ENCODE results near the gene CNTN1. TPM values are rescaled to one million over a fixed set of nuclear protein-coding genes. Genes with fewer than 3 reads are reported as not detected.
"Not testable (repeated sequence)": the region's sequence is repeated elsewhere in the genome, so short reads cannot be mapped to it uniquely, and the experiment has no call there.

Gene CNTN1
- total RNA-seq, 3 donors from 2014 or later (not counting 1 experiment from before 2014, with no cell fraction given) = not detected

DNA sequence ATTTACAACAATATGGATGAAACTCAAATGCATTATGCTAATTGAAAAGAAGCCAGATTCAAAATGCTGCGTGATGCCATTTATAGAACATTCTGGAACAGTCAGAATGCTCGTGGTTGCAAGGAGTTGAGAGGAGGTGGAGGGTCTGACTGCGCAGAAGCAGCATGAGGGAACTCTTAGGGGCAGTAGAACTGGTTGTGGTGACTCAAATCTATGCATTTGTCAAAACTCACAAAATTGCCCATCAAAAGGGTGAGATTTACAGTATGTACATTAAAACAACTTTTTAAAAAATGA lies 382.2 kb downstream of the CNTN1 start:
- H3K9me3 ChIP-seq (ENCODE audit: control insufficient read depth, insufficient read depth, low read length) = no peaks in the 10 kb centered on the region
- intact Hi-C loops (cut with micrococcal nuclease) = no loop called here
- Mint-ChIP-seq H3K36me3 (no peaks in the 10 kb centered on the region), H3K4me1 (no peaks in the 10 kb centered on the region), H3K9me3 (peaks cover 12 to 16% of the 10 kb centered on the region in 2 donors), H3K4me3 (no peak overlapping the region), H3K27me3 (ENCODE audit: low read depth in 2 of 2) (no peaks in the 10 kb centered on the region), H3K27ac (no peak overlapping the region)
- no peaks in the 10 kb centered on the region for H3K36me3 ChIP-seq (ENCODE audit: control insufficient read depth, insufficient read depth, low read length)
- 79% methylated on average over 3 of the region's 3 CpGs for WGBS (ENCODE audit: insufficient coverage)
- H3K27ac ChIP-seq (ENCODE audit: low read length) = no peak overlapping the region
- no peak for DNase-seq
- TF ChIP-seq, protein P1, sequence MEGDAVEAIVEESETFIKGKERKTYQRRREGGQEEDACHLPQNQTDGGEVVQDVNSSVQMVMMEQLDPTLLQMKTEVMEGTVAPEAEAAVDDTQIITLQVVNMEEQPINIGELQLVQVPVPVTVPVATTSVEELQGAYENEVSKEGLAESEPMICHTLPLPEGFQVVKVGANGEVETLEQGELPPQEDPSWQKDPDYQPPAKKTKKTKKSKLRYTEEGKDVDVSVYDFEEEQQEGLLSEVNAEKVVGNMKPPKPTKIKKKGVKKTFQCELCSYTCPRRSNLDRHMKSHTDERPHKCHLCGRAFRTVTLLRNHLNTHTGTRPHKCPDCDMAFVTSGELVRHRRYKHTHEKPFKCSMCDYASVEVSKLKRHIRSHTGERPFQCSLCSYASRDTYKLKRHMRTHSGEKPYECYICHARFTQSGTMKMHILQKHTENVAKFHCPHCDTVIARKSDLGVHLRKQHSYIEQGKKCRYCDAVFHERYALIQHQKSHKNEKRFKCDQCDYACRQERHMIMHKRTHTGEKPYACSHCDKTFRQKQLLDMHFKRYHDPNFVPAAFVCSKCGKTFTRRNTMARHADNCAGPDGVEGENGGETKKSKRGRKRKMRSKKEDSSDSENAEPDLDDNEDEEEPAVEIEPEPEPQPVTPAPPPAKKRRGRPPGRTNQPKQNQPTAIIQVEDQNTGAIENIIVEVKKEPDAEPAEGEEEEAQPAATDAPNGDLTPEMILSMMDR (IDR thresholded peaks at IDR 0.05) = no peak
- H3K4me1 ChIP-seq (ENCODE audit: control insufficient read depth, insufficient read depth, low read length) = no peaks in the 10 kb centered on the region
- H3K27me3 ChIP-seq (ENCODE audit: control insufficient read depth, insufficient read depth, low read length) = no peaks in the 10 kb centered on the region
- ATAC-seq = no peak
- no peak overlapping the region for H3K4me3 ChIP-seq (ENCODE audit: low read length)

DNA sequence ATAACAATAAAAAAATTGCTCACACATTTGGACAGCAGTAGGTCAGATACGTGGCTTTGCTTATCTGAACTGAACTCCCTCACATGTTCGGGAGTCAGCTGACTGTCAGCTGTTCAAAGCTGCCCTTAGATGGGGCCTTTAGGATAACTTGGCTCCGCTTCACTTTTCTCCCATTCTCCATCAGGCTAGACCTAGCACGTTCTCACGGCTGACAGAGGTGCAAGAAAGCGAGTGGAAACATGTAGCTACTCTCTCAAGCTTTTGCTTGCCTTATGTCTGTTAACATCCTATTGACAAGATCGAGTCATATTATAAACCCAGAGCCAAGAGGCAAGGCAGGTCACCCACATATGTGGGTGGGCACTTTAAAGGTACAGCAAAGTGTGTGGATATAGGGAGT lies 383.9 kb downstream of the CNTN1 start:
- Histone ChIP-seq H3K27me3 (ENCODE audit: control insufficient read depth, insufficient read depth, low read length) (no peaks in the 10 kb centered on the region), H3K36me3 (ENCODE audit: control insufficient read depth, insufficient read depth, low read length) (no peaks in the 10 kb centered on the region), H3K9me3 (ENCODE audit: control insufficient read depth, insufficient read depth, low read length) (no peaks in the 10 kb centered on the region), H3K27ac (ENCODE audit: low read length) (no peak overlapping the region), H3K4me3 (ENCODE audit: low read length) (no peak overlapping the region), H3K4me1 (ENCODE audit: control insufficient read depth, insufficient read depth, low read length) (no peaks in the 10 kb centered on the region)
- Mint-ChIP-seq H3K9me3 (peaks cover 18 to 20% of the 10 kb centered on the region in 2 donors), H3K4me1 (no peaks in the 10 kb centered on the region), H3K4me3 (no peak overlapping the region), H3K27ac (no peak overlapping the region), H3K36me3 (no peaks in the 10 kb centered on the region), H3K27me3 (ENCODE audit: low read depth in 2 of 2) (no peaks in the 10 kb centered on the region)
- intact Hi-C loops (cut with micrococcal nuclease) = no loop called here
- 89% methylated on average over 7 of the region's 7 CpGs for WGBS (ENCODE audit: insufficient coverage)
- DNase-seq (no peak), ATAC-seq (no peak)
- TF ChIP-seq, protein P1 (IDR thresholded peaks at IDR 0.05) = no peak

DNA sequence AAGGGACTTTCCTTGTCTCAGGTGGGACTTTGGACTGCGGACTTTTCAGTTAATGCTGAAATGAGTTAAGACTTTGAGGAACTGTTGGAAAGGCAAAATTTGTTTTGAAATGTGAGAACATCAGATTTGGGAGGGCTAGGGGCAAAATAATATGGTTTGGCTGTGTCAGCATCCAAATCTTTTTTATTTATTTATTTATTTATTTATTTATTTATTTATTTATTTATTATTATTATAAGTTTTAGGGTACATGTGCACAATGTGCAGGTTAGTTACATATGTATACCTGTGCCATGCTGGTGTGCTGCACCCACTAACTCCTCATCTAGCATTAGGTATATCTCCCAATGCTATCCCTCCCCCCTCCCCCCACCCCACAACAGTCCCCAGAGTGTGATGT lies 389.0 kb downstream of the CNTN1 start:
- H3K4me3 Mint-ChIP-seq; ATAC-seq; H3K4me1 Mint-ChIP-seq; H3K4me1 ChIP-seq (ENCODE audit: control insufficient read depth, insufficient read depth, low read length); H3K4me3 ChIP-seq (ENCODE audit: low read length); H3K36me3 Mint-ChIP-seq; H3K9me3 ChIP-seq (ENCODE audit: control insufficient read depth, insufficient read depth, low read length); intact Hi-C loops (cut with micrococcal nuclease); H3K27me3 ChIP-seq (ENCODE audit: control insufficient read depth, insufficient read depth, low read length); DNase-seq; H3K27ac ChIP-seq (ENCODE audit: low read length); H3K36me3 ChIP-seq (ENCODE audit: control insufficient read depth, insufficient read depth, low read length); H3K27ac Mint-ChIP-seq; H3K27me3 Mint-ChIP-seq (ENCODE audit: low read depth in 2 of 2): not testable (repeated sequence)
- WGBS (ENCODE audit: insufficient coverage) = 0% methylated on average over 1 of the region's 1 CpG
- peaks cover 13 to 15% of the 10 kb centered on the region in 2 donors for H3K9me3 Mint-ChIP-seq

DNA sequence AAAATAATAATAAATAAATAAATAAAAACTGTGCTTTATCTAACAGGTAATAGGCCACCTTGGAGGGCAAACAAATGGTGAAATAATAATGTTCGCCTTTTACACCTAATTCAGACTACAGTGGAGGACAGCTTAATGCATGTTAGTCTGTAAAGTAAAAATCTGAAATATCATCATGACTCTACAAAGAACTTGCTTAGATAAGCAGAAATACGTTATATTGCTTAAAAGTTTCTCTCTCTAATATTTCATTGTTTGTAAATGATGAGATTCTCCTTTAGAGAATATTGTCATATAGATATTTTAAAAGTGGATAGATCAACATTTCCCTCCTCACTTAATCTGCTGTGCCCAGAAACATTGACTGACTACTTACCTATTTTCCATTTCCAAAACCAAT lies 397.2 kb downstream of the CNTN1 start:
- WGBS (ENCODE audit: insufficient coverage) = no CpG with 5 or more reads among the region's 2 CpGs
- no peaks in the 10 kb centered on the region for H3K27me3 Mint-ChIP-seq (ENCODE audit: low read depth in 2 of 2)

More for the DNA sequence above, 397.2 kb downstream of the CNTN1 start:
- Histone ChIP-seq H3K27ac (ENCODE audit: low read length) (no peak overlapping the region), H3K36me3 (ENCODE audit: control insufficient read depth, insufficient read depth, low read length) (no peaks in the 10 kb centered on the region), H3K27me3 (ENCODE audit: control insufficient read depth, insufficient read depth, low read length) (no peaks in the 10 kb centered on the region), H3K4me3 (ENCODE audit: low read length) (no peak overlapping the region), H3K4me1 (ENCODE audit: control insufficient read depth, insufficient read depth, low read length) (no peaks in the 10 kb centered on the region), H3K9me3 (ENCODE audit: control insufficient read depth, insufficient read depth, low read length) (no peaks in the 10 kb centered on the region)
- H3K27ac Mint-ChIP-seq = no peak overlapping the region
- TF ChIP-seq, protein P1 (IDR thresholded peaks at IDR 0.05) = no peak
- intact Hi-C loops (cut with micrococcal nuclease) = no loop called here
- H3K4me3 Mint-ChIP-seq = no peak overlapping the region
- peaks cover 11 to 13% of the 10 kb centered on the region in 2 donors for H3K9me3 Mint-ChIP-seq
- no peak for DNase-seq
- no peaks in the 10 kb centered on the region for H3K4me1 Mint-ChIP-seq
- ATAC-seq = no peak
- no peaks in the 10 kb centered on the region for H3K36me3 Mint-ChIP-seq
